AG04449 (cell line): ENCODE data around the gene FBXO31.

Source experiments
- CTCF ChIA-PET: fragments of 350-600 bp; formaldehyde crosslinking; extraction: SDS; loops from one replicate; lab custom pipeline; 2021; ENCODE audit warnings: antibody characterized with exemption; lab: Yijun Ruan, JAX
- POLR2A ChIA-PET: fragments of 400-600, 350-600 bp; formaldehyde crosslinking; extraction: SDS; loops from one replicate; lab custom pipeline; 2020; ENCODE audit warnings: antibody characterized with exemption, inconsistent platforms; lab: Yijun Ruan, JAX
- DNase-seq: peaks from one replicate; pipeline ENCODE4 v3.0.0-alpha.2; 2010; ENCODE audit warnings: low read depth, low spot score
- H3K4me3 ChIP-seq: 2 replicates; pipeline ENCODE4 v1.5.1; 2011; ENCODE audit warnings: low read depth, mild to moderate bottlenecking, control low read depth, low read length
- CTCF ChIP-seq: IDR thresholded peaks from one replicate; pipeline ENCODE4 v1.5.1; 2011; ENCODE audit warnings: mild to moderate bottlenecking, moderate library complexity, low read length, control low read depth, inconsistent platforms; ENCODE audit not compliant: insufficient read depth; ENCODE audit errors: missing control alignments

Gene FBXO31

GRCh38 chr16:87412996-87413421 is 29.4 kb upstream of the FBXO31 start:
- ChIA-PET POLR2A (no interaction called here), CTCF (interaction anchor here (1.0 to 10.3 kb wide), 3 partner anchors 11 to 223 kb away, joined by 3 to 222 read pairs (median 3); no protein-coding TSS in a partner anchor)
- DNase-seq: no peak
- H3K4me3 ChIP-seq: no peak overlapping the region
- no peak for TF ChIP-seq CTCF

GRCh38 chr16:87412371-87412995 is 28.9 kb upstream of the FBXO31 start:
- no peak overlapping the region for H3K4me3 ChIP-seq
- no peak for TF ChIP-seq CTCF
- ChIA-PET POLR2A (no interaction called here), CTCF (interaction anchor here (1.0 to 10.3 kb wide), 3 partner anchors 12 to 223 kb away, joined by 3 to 222 read pairs (median 3); no protein-coding TSS in a partner anchor)
- no peak for DNase-seq

- no peak for TF ChIP-seq CTCF
- DNase-seq: no peak
- ChIA-PET CTCF (interaction anchor here (1.1 to 10.3 kb wide), 2 partner anchors 87 to 224 kb away, joined by 3 to 222 read pairs; no protein-coding TSS in a partner anchor), POLR2A (no interaction called here)
- H3K4me3 ChIP-seq: no peak overlapping the region
Observed at GRCh38 chr16:87411375-87412271, 28.0 kb upstream of the FBXO31 start.

- DNase-seq: no peak
- CTCF ChIA-PET: interaction anchor here (1.4 kb wide), 1 partner anchor 17 kb away, joined by 4 read pairs; no protein-coding TSS in a partner anchor
- no peak for TF ChIP-seq CTCF
- no peak overlapping the region for H3K4me3 ChIP-seq
- POLR2A ChIA-PET: no interaction called here
Observed at GRCh38 chr16:87410968-87411367, 27.4 kb upstream of the FBXO31 start.

- H3K4me3 ChIP-seq: no peak overlapping the region
- POLR2A ChIA-PET: no interaction called here
- CTCF ChIA-PET: interaction anchor here (1.4 to 3.1 kb wide), 2 partner anchors 16 to 225 kb away, joined by 4 to 18 read pairs; no protein-coding TSS in a partner anchor
- DNase-seq: no peak
- TF ChIP-seq CTCF: no peak
Observed at GRCh38 chr16:87410530-87410929, 27.0 kb upstream of the FBXO31 start.

- DNase-seq: no peak
- ChIA-PET POLR2A (interaction anchor here (0.7 kb wide), 1 partner anchor 104 kb away, joined by 3 read pairs; no protein-coding TSS in a partner anchor), CTCF (interaction anchor here (1.4 to 3.1 kb wide), 2 partner anchors 15 to 226 kb away, joined by 4 to 18 read pairs; no protein-coding TSS in a partner anchor)
- no peak overlapping the region for H3K4me3 ChIP-seq
- TF ChIP-seq CTCF: no peak
Observed at GRCh38 chr16:87409781-87410180, 26.2 kb upstream of the FBXO31 start.
